LHCN-M2 (cell line): ENCODE data around the gene MRPL12. TPM values are rescaled to one million over a fixed set of nuclear protein-coding genes. Genes with fewer than 3 reads are reported as not detected.

Experiments
- DNase-seq: peaks from one replicate; pipeline ENCODE4 v3.0.0-alpha.2; 2012; ENCODE audit warnings: low read depth
- total RNA-seq: library from RNA; depleted of rRNA; stranded (reverse); fragments of >200 nt; gene quantifications from 2 replicates; pipeline ENCODE4 v1.2.3, GENCODE V29; 2014

The MRPL12 gene
- total RNA-seq, 1 experiment from 2014 or later = 31.3 TPM

- no peak for DNase-seq
These were observed 1.7 kb upstream of the MRPL12 start for GRCh38 chr17:81701288-81702071.

DNA sequence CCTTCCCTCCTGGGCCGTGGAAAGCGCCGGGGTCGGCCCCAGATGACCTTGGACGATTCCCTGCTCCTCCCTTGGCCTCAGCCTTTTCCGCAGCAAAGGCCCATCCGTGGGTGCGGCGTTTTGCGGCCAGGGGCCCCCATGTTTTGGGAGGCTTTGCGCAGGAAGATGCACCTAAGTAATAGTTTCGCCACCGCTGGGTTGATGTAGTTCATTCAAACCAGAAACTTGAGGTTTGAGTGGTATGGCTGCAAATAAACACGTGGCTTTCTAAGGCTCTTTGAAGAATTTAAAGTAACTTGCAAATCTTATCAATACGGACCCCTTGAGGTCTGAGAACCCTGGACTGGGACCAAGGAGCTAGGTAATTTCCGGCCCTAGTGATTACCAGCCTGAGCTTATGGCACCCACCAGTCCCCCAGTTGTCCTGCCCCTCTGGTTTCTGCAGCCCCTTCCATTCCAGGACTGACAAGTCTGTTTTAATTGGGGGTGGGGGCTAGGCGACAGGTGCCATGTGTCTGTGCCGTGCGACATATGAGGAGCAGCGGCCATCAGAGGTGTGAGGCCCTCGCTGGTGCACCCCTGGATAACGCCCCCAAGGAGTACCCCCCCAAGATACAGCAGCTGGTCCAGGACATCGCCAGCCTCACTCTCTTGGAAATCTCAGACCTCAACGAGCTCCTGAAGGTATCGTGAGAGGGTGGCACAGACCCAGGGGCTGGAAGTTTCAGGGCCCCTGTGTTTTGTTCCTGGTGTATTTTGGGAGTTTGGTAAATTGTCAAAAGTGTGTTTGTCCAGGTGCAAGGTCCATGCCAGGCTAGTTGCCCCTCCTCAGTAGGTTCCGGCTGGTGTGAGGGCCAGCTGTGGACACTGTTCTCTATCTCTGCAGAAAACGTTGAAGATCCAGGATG, 834 bp downstream of the MRPL12 start:
- DNase-seq = no peak

DNA sequence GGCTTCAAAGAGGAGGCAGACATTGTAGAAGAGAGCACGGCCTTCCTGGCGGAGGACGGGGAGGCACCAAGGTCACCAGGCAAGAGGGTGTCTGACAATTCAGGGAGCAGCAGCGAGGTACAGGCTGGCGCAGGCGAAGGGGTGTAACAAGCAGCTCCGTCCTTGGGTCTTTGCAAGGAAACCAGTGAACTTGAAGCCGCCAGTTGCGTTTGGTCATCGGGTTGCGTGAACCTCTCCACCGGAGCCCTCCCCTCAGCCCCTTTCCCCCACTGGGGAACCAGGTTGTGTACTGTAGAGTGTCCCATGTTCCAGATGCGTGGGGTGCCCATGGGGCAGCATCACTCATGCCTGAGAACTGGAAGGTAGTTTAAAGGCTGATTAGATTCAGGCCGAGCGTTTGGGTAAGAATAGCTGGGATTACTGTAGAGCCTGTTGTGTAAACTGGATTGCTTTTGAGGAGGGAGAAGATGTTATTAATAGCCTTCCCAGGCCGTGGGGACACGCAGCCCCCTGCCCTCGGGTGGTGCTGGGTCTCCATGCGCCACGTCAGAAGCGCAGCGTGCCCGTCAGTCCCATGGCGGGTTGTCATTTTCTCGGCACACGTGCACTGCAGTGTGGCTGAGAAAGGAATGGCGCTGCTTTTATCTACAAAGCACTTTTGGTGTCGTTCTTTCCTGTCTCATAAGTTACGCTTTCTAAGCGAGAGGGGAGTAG, 2.5 kb downstream of the MRPL12 start:
- DNase-seq = no peak

- DNase-seq = no peak
These were observed 3.1 kb downstream of the MRPL12 start for GRCh38 chr17:81706232-81706611.

DNA sequence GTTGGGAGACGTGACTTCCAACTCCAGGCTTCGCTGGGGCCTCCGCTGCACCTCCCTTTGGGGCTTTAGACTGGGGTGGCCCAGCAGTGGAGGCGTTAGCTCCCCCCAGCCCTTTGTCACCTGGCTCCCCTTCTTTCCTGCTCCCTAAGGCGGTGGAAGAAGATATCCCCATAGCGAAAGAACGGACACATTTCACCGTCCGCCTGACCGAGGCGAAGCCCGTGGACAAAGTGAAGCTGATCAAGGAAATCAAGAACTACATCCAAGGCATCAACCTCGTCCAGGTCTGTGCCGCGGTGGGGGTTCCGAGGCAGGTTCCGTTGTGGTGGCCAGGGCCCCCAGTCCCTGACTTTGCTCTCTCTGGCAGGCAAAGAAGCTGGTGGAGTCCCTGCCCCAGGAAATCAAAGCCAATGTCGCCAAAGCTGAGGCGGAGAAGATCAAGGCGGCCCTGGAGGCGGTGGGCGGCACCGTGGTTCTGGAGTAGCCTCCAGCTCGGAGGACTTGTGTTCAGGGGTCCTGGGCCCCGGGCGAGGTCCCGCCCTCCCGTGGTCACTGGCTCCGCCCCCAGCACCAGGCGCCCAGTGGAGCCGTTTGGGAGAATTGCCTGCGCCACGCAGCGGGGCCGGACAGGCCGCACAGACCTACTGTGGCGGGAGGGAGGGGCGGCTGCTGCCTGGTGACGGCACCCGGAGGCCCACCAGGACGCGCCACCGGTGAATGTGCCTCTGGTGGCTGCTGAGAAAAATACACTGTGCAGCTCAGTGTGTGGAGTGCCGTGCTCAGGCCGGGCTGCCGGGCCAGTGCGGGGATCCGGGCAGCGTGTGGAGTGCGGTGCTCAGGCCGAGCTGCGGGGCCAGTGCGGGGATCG, 3.8 kb downstream of the MRPL12 start:
- DNase-seq = no peak

DNA sequence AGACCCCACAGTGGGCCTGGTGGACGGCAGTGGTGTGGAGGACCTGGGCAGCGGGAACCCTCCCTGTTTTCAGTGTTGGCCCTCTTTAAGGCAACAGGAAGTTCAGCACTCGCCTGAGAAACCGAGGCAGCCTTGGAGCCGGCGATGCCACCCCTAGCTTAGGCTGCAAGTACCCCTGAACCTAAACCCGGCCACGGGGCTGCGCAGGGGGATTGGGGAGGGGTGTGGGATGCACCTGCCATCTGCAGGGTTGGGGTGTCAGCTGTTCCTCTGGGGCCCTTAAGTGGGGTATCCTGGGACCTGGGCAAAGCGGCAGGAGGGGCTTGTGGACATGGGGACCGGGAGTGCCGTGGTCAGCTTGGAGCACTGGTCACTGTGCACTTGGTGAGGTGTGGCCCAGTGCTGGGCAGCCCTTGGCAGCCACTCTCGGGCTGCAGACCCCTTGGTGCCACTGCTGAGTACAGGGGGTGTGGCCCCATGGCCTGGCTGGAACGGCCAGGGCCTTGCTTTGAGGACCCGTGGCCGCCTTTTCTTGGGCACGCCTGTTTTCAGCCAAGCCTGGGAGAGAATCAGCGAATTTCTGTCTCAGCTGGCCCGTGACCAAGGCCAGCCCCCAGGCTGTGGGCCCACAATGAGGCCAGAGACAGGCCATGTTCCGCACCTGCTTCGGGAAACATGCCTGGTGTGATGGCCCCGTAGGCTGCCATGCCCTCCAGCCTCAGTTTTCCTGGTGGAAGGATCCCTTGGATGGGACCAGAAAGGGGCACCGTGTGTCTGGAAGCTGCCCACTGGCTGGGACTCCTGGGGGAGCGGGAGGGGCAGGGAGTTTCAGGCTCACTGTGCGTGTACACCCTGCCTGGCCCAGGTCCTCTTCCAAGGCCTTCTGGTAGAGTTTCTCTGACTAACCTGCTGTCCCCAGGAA, 4.8 kb downstream of the MRPL12 start:
- DNase-seq = no peak

GRCh38 chr17:81708739-81709185, 5.6 kb downstream of the MRPL12 start:
- DNase-seq = no peak

DNA sequence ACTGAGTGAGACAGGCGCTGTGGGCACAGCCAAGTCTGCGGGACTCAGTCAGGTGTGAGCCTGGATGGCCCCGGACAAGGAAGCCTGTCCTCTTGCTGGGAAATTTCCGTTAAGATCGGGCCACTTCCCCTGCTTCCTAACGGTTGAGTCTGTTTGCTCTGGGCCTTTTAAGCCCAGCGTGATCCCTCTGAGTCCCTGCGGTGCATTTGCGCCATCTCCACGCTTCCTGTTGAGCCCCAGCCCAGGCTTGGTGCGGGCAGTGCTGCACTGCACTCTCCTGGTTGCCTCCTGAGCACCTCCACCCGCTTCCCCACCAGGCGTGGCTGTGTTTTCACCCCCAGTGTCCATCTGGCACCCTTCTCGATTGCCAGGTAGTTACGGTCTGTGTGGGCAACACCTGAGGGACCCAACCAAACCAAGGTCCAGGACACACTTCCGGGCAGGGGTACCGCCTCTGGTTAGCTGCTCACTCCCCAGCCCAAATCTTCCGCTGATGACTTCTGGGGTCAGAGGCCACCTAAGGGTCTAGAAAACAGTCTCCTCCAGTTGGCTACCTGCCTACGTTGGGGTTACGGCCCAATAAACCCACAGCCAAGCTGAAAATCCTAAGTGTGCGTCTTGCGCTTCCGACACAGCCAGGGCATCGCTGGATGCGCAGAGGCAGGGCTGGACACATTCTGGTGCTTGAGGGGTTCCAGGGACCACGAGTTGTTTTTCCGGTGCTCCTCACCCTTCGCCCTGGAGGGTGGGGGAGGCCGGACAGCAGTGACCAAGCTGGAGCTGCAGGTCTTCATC, 7.5 kb downstream of the MRPL12 start:
- no peak for DNase-seq

DNA sequence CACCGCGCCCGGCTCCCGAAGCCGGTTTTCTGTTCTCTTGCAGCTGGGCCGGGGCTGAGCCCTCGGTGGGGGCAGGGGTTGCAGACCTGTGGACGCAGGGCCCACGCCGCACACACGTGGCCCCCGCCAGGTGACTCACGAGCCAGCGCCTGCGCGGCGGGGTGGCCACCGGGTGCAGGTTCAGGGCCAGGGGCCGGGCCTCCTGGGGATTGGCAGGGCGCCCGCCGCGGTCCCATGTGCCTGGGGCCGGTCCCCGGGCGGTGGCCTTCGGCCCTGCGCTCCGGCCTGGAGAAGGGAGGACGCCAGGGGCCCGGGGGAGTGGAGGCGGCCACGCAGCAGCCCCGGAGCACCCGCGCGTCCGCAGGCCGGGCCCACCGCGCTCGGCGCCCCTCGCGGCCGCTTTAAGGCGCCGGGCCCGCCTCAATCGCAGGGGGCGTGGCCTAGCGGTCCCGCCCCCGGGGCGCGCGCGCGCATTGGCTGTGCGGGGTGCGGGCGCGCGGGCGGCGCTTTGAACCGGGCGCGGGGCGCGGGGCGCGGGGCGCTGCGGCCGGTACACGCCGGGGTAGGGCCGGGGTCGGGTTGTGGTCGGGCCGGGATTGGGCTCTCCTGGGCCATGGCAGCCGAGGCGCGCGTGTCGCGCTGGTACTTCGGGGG, 8.8 kb downstream of the MRPL12 start, which contains the start of gene SLC25A10:
SLC25A10 (plus strand) TSS at position 471 of the 654 bp plus-strand sequence; CDS start at position 614, 143 bp downstream.
- peak; percentile 66 for DNase-seq

GRCh38 chr17:81712468-81713003, 9.4 kb downstream of the MRPL12 start:
- peak; percentile 37 for DNase-seq

- no peak for DNase-seq
These were observed 9.9 kb downstream of the MRPL12 start for GRCh38 chr17:81713004-81713555.

DNA sequence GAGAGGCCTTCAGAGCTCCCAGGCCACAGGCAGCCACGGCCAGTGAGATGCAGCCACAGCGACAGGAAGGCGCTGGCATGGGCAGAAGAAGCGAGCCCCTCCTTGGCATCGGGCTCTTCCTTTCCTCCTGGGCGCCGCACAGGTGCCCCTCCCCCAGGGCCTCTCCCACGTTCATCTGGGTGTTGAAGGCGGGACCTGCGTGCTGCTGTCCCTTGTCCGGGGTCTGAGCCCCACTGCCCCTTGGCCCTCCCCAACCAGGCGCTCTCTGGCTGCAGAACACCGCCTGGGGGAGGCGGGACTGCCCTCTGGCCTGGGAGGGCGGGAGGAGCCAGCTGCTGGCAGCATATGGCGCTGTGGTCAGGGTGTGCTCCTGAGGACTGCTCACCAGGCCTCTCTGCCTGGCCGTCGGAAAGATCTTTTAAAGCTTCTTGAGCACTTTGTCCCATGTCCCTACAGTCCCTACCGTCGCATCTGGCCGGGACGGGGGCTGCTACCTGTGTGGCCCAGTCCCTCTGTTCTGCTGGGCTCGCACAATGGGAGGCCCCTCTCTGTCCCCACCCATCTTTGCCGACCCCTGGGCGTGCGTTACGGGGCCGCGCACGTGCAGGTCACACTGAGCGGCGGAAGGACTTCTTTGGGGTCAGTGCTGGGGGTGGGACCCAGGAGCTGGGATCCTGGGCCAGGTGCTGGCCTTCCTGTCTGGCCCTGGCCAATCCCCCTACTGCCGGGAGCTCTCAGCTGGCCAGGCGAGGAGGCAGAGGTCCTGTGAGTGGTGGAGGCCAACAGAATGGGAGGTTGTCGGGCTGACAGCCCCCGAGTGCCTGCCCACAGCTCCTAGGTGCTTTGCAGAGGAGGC, 10.6 kb downstream of the MRPL12 start:
- no peak for DNase-seq

- no peak for DNase-seq
These were observed 11.4 kb downstream of the MRPL12 start for GRCh38 chr17:81714412-81715106.

- DNase-seq = no peak
These were observed 12.1 kb downstream of the MRPL12 start for GRCh38 chr17:81715107-81715871.
